BLaER1 (cell line): ENCODE results near the gene TSPAN9.

ENCODE experiments used
- H3K27ac ChIP-seq: shearing (Covaris generic); formaldehyde crosslinking; 2 replicates; pipeline ENCODE4 v1.8.1; 2022
- H3K27me3 ChIP-seq: shearing (Covaris generic); formaldehyde crosslinking; 2 replicates; pipeline ENCODE4 v1.8.1; 2022
- H3K36me3 ChIP-seq: shearing (Covaris generic); formaldehyde crosslinking; 2 replicates; pipeline ENCODE4 v1.8.1; 2022
- H3K4me1 ChIP-seq: shearing (Covaris generic); formaldehyde crosslinking; 2 replicates; pipeline ENCODE4 v1.8.1; 2022
- H3K4me2 ChIP-seq: shearing (Covaris generic); formaldehyde crosslinking; 2 replicates; pipeline ENCODE4 v1.8.1; 2022
- H3K4me3 ChIP-seq: shearing (Covaris generic); formaldehyde crosslinking; 2 replicates; pipeline ENCODE4 v1.8.1; 2022
- H3K9ac ChIP-seq: shearing (Covaris generic); formaldehyde crosslinking; 2 replicates; pipeline ENCODE4 v1.8.1; 2022
- H3K9me3 ChIP-seq: shearing (Covaris generic); formaldehyde crosslinking; 2 replicates; pipeline ENCODE4 v1.8.1; 2022
- H4K20me1 ChIP-seq: shearing (Covaris generic); formaldehyde crosslinking; 2 replicates; pipeline ENCODE4 v1.8.1; 2022
- Cebpa-rat ChIP-seq: shearing (Covaris generic); IDR thresholded peaks from 2 replicates; pipeline ENCODE4 v1.8.1; 2022

TSPAN9 gene

GRCh38 chr12:3187846-3188770 is 110.9 kb downstream of the TSPAN9 start:
- Histone ChIP-seq H3K9me3 (no peaks in the 10 kb centered on the region), H4K20me1 (peaks cover 84% of the 10 kb centered on the region), H3K4me3 (no peak overlapping the region), H3K27ac (no peak overlapping the region), H3K27me3 (no peaks in the 10 kb centered on the region), H3K4me1 (peaks cover 59% of the 10 kb centered on the region), H3K36me3 (no peaks in the 10 kb centered on the region), H3K9ac (no peak overlapping the region), H3K4me2 (peak overlapping the region; percentile 58)
- no peak for TF ChIP-seq Cebpa-rat

- peaks cover 82% of the 10 kb centered on the region for H4K20me1 ChIP-seq
- H3K4me1 ChIP-seq: peaks cover 59% of the 10 kb centered on the region
- TF ChIP-seq Cebpa-rat: no peak
- H3K4me3 ChIP-seq: no peak overlapping the region
- H3K9ac ChIP-seq: no peak overlapping the region
- no peaks in the 10 kb centered on the region for H3K9me3 ChIP-seq
- H3K36me3 ChIP-seq: no peaks in the 10 kb centered on the region
- H3K27ac ChIP-seq: no peak overlapping the region
- peak overlapping the region; percentile 58 for H3K4me2 ChIP-seq
- no peaks in the 10 kb centered on the region for H3K27me3 ChIP-seq
Measured at GRCh38 chr12:3189282-3189681, 112.1 kb downstream of the TSPAN9 start.

- Histone ChIP-seq H4K20me1 (peaks cover 80% of the 10 kb centered on the region), H3K4me3 (no peak overlapping the region), H3K36me3 (no peaks in the 10 kb centered on the region), H3K27ac (no peak overlapping the region), H3K4me2 (peak overlapping the region; percentile 58; the same call in 1 of the 2 replicates), H3K9ac (no peak overlapping the region), H3K27me3 (no peaks in the 10 kb centered on the region), H3K9me3 (no peaks in the 10 kb centered on the region), H3K4me1 (peaks cover 53% of the 10 kb centered on the region)
- no peak for TF ChIP-seq Cebpa-rat
Measured at GRCh38 chr12:3190101-3190500, 112.9 kb downstream of the TSPAN9 start.

- Histone ChIP-seq H3K4me2 (no peak overlapping the region), H3K36me3 (no peaks in the 10 kb centered on the region), H3K4me3 (no peak overlapping the region), H3K4me1 (peaks cover 53% of the 10 kb centered on the region), H4K20me1 (peaks cover 80% of the 10 kb centered on the region), H3K9ac (no peak overlapping the region), H3K9me3 (no peaks in the 10 kb centered on the region), H3K27ac (no peak overlapping the region), H3K27me3 (no peaks in the 10 kb centered on the region)
- no peak for TF ChIP-seq Cebpa-rat
Measured at GRCh38 chr12:3191450-3191849, 114.3 kb downstream of the TSPAN9 start.

GRCh38 chr12:3192221-3192620 is 115.0 kb downstream of the TSPAN9 start:
- H3K4me3 ChIP-seq: no peak overlapping the region
- TF ChIP-seq Cebpa-rat: no peak
- peaks cover 80% of the 10 kb centered on the region for H4K20me1 ChIP-seq
- H3K4me1 ChIP-seq: peaks cover 53% of the 10 kb centered on the region
- no peak overlapping the region for H3K4me2 ChIP-seq
- no peaks in the 10 kb centered on the region for H3K9me3 ChIP-seq
- H3K27ac ChIP-seq: no peak overlapping the region
- no peak overlapping the region for H3K9ac ChIP-seq
- H3K36me3 ChIP-seq: no peaks in the 10 kb centered on the region
- no peaks in the 10 kb centered on the region for H3K27me3 ChIP-seq

GRCh38 chr12:3193131-3193530 is 116.0 kb downstream of the TSPAN9 start:
- no peak overlapping the region for H3K4me2 ChIP-seq
- TF ChIP-seq Cebpa-rat: no peak
- H3K9me3 ChIP-seq: no peaks in the 10 kb centered on the region
- no peak overlapping the region for H3K4me3 ChIP-seq
- H3K27me3 ChIP-seq: peaks cover under 1% of the 10 kb centered on the region; the same call in 1 of the 2 replicates
- peaks cover 47% of the 10 kb centered on the region for H3K4me1 ChIP-seq
- peaks cover 73% of the 10 kb centered on the region for H4K20me1 ChIP-seq
- H3K36me3 ChIP-seq: no peaks in the 10 kb centered on the region
- no peak overlapping the region for H3K27ac ChIP-seq
- no peak overlapping the region for H3K9ac ChIP-seq

GRCh38 chr12:3193755-3194154 is 116.6 kb downstream of the TSPAN9 start:
- peaks cover 70% of the 10 kb centered on the region for H4K20me1 ChIP-seq
- H3K27ac ChIP-seq: no peak overlapping the region
- no peak overlapping the region for H3K4me3 ChIP-seq
- no peak overlapping the region for H3K4me2 ChIP-seq
- H3K4me1 ChIP-seq: peaks cover 42% of the 10 kb centered on the region
- H3K9me3 ChIP-seq: no peaks in the 10 kb centered on the region
- H3K9ac ChIP-seq: no peak overlapping the region
- peaks cover 7% of the 10 kb centered on the region for H3K27me3 ChIP-seq
- no peaks in the 10 kb centered on the region for H3K36me3 ChIP-seq
- no peak for TF ChIP-seq Cebpa-rat

- H3K9me3 ChIP-seq: no peaks in the 10 kb centered on the region
- no peak overlapping the region for H3K4me3 ChIP-seq
- H3K9ac ChIP-seq: no peak overlapping the region
- peaks cover 22% of the 10 kb centered on the region for H3K27me3 ChIP-seq
- peaks cover 42% of the 10 kb centered on the region for H3K4me1 ChIP-seq
- H3K27ac ChIP-seq: no peak overlapping the region
- peaks cover 70% of the 10 kb centered on the region for H4K20me1 ChIP-seq
- TF ChIP-seq Cebpa-rat: no peak
- H3K36me3 ChIP-seq: no peaks in the 10 kb centered on the region
- no peak overlapping the region for H3K4me2 ChIP-seq
Measured at GRCh38 chr12:3195337-3195736, 118.2 kb downstream of the TSPAN9 start.

- Histone ChIP-seq H3K9me3 (no peaks in the 10 kb centered on the region), H3K36me3 (no peaks in the 10 kb centered on the region), H3K27ac (no peak overlapping the region), H3K4me3 (no peak overlapping the region), H3K9ac (no peak overlapping the region), H3K27me3 (peaks cover 29% of the 10 kb centered on the region), H3K4me2 (peak overlapping the region; percentile 66), H4K20me1 (peaks cover 70% of the 10 kb centered on the region), H3K4me1 (peaks cover 47% of the 10 kb centered on the region)
- TF ChIP-seq Cebpa-rat: no peak
Measured at GRCh38 chr12:3195859-3196483, 118.8 kb downstream of the TSPAN9 start.

GRCh38 chr12:3196488-3196887 is 119.3 kb downstream of the TSPAN9 start:
- H3K4me1 ChIP-seq: peaks cover 51% of the 10 kb centered on the region
- no peaks in the 10 kb centered on the region for H3K36me3 ChIP-seq
- H3K4me3 ChIP-seq: no peak overlapping the region
- H3K9me3 ChIP-seq: no peaks in the 10 kb centered on the region
- peaks cover 34% of the 10 kb centered on the region for H3K27me3 ChIP-seq
- no peak for TF ChIP-seq Cebpa-rat
- H3K27ac ChIP-seq: no peak overlapping the region
- H3K4me2 ChIP-seq: peak overlapping the region; percentile 66
- H3K9ac ChIP-seq: no peak overlapping the region
- H4K20me1 ChIP-seq: peaks cover 70% of the 10 kb centered on the region
